ENCODE measurements around the gene SLC6A8.
A peak's percentile ranks its signal among the peaks of the same experiment; 100 is the strongest.
"Not testable (repeated sequence)": the region's sequence is repeated elsewhere in the genome, so short reads cannot be mapped to it uniquely, and the experiment has no call there.

SLC6A8 gene

DNA sequence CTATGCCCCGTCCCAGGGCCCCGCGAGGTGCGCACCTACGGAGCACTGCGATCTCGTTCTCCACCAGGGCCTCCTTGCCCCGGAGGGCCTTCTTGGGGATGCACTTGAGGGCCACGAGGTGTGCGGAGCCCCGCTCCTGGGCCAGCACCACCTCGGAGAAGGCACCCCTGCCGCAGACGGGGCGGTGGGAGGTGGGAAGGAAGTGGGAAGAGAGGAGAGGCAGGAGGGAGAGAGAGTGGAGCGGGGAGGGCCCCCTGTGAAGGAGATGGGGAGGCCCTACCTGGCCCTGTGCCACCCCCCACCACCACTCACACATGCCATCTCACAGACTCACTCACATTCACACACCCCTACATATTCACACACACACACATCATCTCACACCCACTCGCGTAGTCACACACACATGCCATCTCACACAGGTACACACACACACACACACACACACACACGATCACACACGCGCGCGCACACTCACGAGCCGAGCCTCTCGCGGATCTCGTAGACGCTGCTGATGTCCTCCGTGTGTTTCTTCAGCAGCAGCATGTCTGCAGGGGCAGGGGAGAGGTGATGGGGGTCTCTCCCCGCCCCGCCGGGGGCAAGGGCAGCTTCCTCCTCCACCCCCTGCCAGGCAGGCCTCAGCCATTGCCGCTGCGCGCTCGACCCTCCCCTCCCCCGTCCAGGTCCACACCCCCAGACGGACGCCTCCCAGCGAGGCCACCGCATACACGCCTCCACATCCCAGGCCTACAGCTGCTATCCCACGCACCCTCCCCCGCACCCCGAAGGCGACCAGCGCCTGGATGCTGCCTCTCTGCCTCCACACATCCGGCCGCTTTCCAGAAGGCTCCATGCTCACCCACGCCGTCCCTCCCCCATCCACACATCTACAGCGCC lies 14.9 kb upstream of the SLC6A8 start:
- DNase-seq (ENCODE audit: low read depth, low spot score), result no peak

DNA sequence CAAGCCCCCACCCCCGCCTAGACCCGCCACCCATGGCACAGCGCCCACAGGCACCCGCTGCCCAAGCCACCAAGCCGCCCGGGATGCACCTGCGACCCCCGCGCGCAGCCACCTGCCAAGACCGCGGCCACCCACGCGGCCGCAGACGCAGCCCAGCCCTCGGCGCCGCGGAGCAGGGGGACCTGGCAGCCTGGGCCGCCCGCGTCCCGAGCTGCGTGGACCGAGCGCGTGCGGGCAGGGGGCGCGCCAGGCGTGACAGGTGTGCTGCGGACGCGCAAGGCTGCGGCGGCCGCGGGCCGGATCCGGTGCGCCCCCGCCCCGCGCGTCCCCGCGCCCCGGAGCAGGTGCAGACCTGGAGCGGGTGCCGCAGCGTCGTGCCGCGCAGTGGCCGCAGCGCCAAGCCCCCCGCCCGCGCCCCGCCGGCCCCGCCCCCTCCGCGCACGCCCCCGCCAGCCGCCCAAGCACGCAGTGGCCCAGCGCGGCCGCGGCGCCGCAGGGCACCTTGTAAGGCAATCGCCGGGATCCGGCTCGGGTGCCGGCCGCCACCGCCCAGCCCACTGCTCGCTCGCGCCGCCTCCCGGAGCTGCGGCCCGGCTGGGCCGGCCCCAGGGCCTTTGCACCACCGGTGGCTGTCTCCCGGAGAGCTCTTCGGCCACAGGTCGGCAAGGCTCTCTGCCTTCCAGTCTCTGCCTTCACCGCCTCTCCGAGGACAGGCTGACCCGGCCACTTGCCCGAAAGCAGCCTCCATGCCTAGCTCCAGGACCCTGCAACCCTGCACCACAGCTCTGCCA lies 14.1 kb upstream of the SLC6A8 start, which contains the start of gene PNCK:
TSS of gene PNCK (minus strand) at position 386 of the 791 bp plus-strand sequence. CDS start 737 bp downstream, outside the sequence.
- DNase-seq (ENCODE audit: low read depth, low spot score), result peak; percentile 57

DNA sequence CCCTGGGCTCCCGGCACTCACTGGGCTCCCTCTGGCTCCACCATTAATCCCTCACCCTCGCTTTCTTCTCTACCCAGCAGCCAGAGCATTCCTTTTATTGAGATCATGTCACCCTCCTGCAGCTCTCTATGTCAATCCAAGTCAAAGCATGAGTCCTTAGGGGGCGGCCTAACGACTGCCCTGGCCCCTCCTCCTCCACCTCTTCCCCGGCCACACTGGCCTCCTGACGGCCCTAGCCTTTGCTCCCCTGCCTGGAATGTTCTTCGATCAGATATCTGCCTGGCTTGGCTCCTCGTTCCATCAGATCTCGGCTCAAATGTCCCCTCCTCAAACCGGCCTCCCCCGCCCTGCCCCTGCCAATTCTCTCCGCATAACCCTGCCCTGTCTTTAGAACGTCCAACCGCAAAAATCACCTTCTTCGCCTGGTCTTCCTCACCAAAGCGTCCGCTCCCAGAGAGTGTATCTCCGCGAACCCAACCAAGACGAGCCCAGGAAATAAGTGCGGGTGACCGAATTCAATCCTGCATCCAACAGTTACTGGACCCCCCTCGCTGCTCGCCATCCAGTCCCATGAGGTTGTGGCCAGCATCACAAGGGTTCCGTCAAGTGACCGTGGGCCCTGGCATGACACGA lies 13.4 kb upstream of the SLC6A8 start:
- peak; percentile 82 for DNase-seq (ENCODE audit: low read depth, low spot score)

DNA sequence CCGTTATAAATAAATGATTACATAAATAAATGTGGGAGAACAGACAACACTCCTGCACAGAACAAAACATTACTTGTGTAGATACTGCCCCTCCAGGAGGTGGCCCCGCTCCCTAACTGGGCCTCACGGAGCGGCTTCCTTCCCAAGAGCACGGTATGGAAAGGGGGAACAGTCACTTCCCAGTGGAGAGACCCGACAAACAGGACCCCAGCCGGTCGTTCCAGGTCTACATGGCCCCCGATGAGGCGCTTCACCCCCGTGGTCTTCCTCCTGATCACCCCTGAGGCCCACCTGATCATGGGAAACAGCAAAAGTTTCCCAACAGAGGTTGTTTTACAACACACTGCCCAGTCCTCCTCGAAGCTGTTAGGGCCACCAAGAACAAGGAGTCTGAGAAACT lies 6.6 kb upstream of the SLC6A8 start:
- DNase-seq (ENCODE audit: low read depth, low spot score), result no peak

DNA sequence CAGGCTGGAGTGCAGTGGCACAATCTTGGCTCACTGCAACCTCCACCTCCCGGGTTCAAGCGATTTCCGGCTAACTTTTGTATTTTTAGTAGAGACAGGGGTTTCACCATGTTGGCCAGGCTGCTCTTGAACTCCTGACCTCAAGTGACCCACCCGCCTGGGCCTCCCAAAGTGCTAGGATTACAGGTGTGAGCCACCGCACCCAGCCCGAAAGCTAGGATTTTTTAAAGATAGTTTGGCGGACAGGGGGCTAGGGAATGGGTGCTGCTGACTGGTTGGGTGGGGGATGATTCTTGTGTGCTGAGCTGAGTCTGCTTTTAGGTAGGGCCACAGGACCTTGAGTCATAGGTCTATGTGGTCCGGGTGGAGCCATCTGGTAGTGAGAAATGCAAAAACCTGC lies 4.2 kb upstream of the SLC6A8 start:
- DNase-seq (ENCODE audit: low read depth, low spot score), result not testable (repeated sequence)

DNA sequence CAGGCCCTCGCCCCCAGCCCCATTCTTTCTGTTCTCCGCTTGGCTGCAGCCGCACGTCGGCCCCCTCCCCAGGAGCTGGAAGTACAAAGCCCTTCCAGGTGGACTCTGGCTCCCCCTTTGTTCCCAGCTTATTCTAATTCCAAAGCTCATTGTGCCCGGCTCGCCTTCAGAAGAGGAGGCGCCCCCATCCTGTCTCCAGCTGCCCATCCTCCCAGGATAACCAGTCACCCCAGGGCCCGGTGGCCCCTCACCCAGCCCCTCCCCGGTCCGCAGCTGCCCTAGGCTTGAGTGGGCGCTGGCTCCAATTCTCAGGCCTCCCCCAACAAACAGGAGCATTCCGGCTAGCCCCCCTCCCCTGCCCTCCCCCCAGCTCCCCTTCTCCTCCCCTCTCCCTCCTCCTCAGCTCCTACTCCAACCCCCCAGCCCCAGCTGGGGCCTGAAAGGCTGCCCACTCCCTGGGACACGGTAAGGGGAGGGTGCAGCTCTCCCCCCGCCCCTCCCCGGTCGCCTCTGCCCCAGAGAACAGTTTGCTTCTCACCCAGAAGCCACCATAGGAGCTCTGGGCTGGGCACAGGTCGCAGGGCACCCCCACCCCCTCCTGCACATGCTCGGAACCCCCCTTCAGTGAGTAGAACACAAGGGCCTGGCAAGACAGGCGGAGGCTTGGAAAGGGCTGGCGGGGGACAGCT lies 3.1 kb upstream of the SLC6A8 start:
- no peak for DNase-seq (ENCODE audit: low read depth, low spot score)

DNA sequence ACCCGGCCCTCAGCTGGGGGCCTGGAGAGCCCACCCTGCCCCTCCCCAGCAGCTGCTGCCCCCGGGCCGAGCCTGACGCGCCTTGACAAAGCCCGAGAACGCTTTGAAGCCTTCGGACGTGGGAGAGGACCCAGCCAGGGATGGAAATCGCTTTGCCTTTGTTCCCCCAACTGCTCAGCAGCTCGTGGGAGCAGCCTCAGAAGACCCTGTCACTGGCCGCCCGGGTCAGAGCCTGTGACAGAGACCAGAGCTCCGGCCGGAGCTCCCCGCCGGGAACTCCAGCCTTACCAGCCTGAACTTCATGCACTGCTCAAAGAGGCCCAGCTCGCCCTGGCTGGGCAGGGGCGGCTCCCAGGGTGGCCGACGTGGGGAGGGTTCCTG lies 2.6 kb upstream of the SLC6A8 start:
- DNase-seq (ENCODE audit: low read depth, low spot score), result peak; percentile 80

DNA sequence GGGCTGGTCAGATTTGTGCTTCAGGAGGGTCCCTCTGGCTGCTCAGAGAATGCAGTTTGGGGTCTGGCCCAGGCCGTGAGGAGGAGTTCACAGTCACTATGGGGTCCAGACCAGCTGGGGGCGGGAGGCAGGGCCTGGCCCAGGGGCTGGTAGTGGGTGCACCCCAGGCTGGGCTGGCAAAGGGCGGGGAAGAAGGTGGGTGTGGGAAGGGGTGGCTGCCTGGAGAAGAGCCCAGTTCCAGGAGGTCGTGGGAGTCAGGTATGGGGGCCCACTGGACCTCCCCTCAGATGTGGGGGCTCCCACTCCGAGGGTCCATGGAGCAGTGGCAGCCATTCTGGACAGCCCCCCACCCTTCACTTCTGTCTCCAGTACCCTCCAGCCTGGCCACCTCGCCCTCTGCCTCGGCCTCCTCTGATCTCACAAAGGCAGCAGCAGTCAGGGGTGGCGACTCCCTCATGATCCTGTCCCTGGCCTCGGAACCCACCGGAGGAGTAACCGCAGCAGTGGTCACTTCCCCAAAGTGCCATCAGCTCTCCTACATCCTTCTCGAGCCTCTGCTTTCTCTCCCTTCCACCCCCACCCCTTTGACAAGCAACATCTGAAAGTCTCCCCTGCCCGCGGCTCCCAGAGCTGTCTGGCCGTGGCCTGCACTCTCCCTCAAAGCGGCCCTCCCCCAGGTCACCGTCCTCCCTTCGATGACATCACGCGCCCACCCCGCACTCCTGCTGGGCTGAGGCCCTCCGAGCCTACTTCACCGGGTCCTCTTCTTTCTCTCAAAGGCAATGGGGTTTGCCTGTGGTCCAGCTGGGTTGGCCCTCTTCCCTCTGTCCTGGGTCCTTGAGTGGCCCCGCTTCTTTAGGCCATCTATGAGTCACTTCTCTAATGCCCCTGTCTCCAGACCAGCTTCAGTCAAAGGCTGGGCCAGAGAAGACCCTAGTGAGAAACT lies 1.7 kb upstream of the SLC6A8 start:
- DNase-seq (ENCODE audit: low read depth, low spot score), result peak; percentile 64

DNA sequence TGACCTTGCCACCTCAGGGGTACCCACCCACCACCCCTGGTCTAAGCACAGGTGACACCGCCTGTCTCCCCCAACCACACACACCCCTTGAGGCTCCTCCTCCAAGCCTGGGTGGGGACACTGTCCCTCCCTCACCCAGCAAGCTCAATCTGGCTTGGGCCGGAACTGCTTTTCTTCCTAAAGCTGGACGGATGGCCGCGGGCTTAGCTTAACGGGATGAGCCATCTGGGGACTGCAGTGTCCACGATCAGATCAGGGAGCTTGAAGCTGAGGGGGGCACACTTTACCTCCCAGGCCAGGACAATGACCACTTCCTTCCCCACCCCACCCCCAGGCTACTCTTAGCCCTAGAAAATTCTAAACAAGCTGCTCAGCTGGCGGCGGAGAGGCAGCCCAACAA lies 1.0 kb upstream of the SLC6A8 start:
- DNase-seq (ENCODE audit: low read depth, low spot score), result peak; percentile 78

DNA sequence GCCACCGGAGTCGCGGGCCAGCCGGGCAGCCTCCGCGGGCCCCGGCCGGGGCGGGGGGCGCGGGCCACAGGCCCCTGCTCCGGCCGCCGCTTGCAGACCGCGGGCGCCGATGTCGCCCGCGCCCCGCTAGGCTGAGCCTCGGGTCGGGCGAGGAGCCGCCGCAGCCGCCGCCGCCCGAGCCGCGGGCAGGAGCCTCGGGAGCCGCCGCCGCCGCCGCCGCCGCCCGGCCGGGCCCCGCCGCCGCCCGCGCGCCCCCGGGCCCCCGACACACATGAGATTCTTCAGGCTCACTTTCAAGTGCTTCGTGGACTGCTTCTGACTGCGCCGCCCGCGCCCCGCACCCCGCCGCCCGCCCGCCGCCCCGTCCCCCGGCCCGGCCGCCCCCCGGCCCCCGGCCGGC lies 345 bp downstream of the SLC6A8 start:
- DNase-seq (ENCODE audit: low read depth, low spot score), result no peak

DNA sequence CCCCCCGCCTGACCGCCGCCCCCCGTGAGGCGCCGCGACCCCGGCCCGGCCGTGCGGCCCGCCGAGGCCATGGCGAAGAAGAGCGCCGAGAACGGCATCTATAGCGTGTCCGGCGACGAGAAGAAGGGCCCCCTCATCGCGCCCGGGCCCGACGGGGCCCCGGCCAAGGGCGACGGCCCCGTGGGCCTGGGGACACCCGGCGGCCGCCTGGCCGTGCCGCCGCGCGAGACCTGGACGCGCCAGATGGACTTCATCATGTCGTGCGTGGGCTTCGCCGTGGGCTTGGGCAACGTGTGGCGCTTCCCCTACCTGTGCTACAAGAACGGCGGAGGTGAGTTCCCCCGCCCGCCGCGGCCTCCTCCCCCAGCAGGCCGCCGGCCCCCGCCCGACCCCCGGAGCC lies 780 bp downstream of the SLC6A8 start:
- DNase-seq (ENCODE audit: low read depth, low spot score), result no peak

DNA sequence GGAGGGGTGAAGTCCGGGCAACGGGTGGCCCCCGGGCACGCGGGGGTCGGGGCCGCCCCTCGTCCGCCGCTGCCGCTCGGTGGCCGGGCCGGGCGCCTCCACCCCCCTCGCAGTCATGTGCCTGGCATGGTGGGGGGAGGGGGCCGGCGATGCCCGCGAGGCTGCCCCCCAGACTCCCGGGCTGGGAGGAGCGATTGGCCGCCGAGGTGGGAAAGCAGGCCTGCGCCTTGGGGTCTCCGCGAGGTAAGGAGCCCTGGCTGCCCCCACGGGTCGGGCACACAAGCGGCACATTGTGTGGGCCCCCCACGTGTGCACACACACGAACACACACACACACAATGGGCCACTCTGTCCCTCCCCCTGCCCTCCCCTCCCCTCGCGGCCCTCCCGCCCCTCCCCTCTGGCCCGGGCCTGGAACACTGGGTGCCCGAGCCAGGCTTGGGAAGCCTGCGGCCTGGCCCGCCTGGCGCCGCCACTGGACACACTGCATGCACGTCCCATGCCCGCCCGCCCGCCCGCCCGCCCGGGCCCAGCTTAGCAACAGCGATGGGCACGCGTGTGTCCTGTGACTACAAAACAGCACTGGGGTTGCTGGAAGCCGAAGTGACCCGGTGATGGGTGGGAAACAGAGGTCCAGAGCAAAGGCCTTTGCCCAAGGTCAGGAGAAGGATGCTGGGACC lies 1.3 kb downstream of the SLC6A8 start:
- no peak for DNase-seq (ENCODE audit: low read depth, low spot score)

DNA sequence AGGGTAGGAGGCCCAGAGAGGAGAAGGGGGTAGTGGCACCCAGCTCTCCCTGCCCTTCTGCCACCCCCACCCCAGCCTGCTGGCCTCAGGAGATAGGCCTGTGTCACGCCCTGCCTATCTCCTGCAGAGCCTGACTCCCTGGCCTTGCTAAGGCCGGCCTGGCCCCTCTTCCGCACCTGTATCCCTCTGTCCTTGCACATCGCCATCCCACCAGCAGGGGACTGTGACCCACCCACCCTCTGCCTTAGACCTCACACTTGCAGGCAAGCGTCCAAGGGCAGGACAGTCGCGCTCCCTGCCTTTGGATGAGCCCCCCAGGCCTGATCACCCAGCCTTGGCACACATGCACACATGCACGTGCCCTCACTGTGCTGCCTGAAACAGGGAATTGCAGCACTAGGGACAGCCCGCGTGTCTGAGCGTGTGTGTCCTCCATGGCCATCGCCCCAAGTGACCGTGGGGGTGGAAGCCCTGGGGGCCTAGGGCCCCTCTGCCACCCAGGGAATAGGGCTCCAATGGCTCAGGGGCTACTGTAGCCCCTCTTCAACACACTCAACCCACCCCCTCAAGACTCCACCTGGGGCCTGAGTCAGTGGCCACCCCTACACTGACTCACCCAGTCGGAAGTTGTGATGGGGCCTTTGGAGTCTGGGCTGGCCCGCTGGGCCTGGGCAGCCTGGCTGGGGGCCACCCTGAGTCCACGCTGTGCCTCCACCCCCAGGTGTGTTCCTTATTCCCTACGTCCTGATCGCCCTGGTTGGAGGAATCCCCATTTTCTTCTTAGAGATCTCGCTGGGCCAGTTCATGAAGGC lies 2.1 kb downstream of the SLC6A8 start:
- peak; percentile 73 for DNase-seq (ENCODE audit: low read depth, low spot score)

DNA sequence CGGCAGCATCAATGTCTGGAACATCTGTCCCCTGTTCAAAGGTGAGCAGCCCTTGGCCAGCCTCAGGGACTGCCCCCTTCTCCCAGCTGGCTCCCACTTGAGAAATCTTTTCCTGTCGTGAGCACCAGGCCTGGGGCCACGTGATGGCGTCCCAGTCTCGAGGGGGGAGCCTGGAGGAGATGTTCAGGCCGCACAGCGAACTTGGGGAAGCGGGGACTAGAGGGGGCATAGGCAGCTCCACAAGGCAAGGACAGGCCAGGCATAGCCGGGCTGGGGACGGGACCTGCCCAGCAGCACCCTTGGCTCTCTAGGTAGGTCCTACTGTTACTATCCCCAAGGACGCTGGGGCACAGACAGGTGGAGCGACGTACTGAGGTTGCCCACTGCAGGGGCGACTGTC lies 2.7 kb downstream of the SLC6A8 start:
- DNase-seq (ENCODE audit: low read depth, low spot score), result no peak

DNA sequence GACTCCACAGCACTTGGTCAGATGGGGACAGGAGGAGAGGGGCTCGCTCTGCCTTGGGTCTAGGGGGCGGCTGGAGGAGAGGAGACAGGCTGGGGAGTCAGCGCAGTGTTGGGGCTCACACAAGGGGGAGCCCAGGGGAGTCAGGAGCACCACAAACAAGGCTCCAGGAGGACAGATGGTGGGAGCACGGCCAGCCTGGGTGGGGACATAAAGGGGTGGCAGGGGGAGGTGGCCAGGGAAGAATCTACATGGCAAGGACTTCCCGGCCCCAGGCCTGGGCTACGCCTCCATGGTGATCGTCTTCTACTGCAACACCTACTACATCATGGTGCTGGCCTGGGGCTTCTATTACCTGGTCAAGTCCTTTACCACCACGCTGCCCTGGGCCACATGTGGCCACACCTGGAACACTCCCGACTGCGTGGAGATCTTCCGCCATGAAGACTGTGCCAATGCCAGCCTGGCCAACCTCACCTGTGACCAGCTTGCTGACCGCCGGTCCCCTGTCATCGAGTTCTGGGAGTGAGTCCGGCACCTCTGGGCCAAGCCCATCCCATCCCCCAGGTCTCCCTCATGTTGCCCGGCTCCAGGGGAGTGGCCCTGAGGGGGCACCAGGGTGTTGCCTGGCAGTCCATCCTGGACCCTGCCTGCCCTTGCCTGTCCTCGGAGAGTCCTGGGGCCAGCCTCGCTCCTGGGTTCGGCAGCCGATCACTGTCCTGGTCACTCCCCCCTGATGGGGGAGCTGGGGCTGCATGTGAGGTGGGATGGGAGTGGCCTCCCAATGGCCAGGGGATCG lies 3.5 kb downstream of the SLC6A8 start:
- DNase-seq (ENCODE audit: low read depth, low spot score), result not testable (repeated sequence)

DNA sequence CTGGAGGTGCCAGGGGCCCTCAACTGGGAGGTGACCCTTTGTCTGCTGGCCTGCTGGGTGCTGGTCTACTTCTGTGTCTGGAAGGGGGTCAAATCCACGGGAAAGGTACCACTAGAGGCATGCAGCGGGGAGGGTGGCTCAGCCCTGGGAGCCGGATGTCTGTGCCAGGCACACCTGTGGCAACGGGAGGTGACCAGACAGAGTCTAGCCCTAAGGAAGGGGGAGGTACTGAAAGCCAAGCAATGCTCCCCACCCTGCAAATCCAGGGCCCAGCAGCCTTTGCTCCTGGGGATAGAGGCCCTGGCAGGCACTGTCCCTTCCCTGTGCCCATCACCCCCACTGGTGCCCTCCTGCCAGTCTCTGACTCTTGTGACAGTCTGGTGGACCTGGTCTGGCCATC lies 4.3 kb downstream of the SLC6A8 start:
- DNase-seq (ENCODE audit: low read depth, low spot score), result no peak

DNA sequence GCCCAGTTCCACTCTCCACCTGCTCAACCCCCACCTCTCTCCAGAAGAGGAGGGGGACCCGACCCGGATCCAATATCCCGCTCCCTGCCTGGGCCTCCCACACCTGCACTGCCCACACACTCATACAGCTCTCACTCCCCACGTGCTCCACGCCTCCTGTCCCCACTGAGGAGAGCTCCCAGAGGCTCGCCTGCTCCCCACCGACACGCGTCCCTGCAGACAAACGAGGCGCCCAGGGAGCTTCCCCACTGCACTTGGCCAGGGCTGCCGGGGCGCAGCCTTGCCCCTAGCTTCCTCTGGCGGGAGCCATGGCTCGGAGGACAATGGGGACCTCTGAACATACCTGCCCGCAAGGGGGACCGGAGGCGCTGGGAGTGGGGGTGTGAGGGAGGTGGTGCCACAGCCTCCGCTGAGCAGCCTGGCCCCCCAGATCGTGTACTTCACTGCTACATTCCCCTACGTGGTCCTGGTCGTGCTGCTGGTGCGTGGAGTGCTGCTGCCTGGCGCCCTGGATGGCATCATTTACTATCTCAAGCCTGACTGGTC lies 5.0 kb downstream of the SLC6A8 start:
- DNase-seq (ENCODE audit: low read depth, low spot score), result no peak
